HCT116 (cell line): Measurements from ENCODE around the gene SLC34A3. TPM values are rescaled to one million over a fixed set of nuclear protein-coding genes. Genes with fewer than 3 reads are reported as not detected.

Experiments
- ATAC-seq: fragments of 200-7000 bp; cut with Tn5 transposase; 2 replicates; pipeline ENCODE4 v1.9.1; 2020; ENCODE audit warnings: mild to moderate bottlenecking, moderate library complexity
- BruUV-seq: library from RNA; stranded (reverse); fragments of 400-500 nt; replicated peaks from 2 replicates; lab custom pipeline; 2021; lab: Mats Ljungman, UMichigan
- CTCF ChIA-PET: fragments of 300-600 bp; sonication (Branson Sonifier 250); formaldehyde crosslinking; loops from one replicate; lab custom pipeline; 2021; ENCODE audit warnings: antibody characterized with exemption; lab: Charles Lee
- POLR2A ChIA-PET: fragments of 300-600, 350-600 bp; sonication (Branson Sonifier 250); formaldehyde crosslinking; loops from one replicate; lab custom pipeline; 2021; ENCODE audit warnings: antibody characterized with exemption; lab: Charles Lee
- RAD21 ChIA-PET, 2 experiments: fragments of 300-600 bp; sonication (Branson Sonifier 250); formaldehyde crosslinking; loops; one replicate each; lab custom pipeline; 2023; ENCODE audit warnings: low total read pairs in 2 of 2; ENCODE audit not compliant: uncharacterized antibody in 2 of 2, unreplicated experiment in 2 of 2, low non-redundant PET in 1 of 2; lab: Charles Lee
- DNase-seq: peaks from one replicate; pipeline ENCODE4 v3.0.0-alpha.2; 2010; ENCODE audit warnings: low read depth, low spot score
- H2AFZ ChIP-seq: fragments of 200-600 bp; shearing (Covaris generic), sonication (generic); 2 replicates; pipeline ENCODE4 v1.6.1; 2017; ENCODE audit warnings: low read depth, mixed run types, mixed read lengths, antibody characterized with exemption, low read length; ENCODE audit not compliant: poor library complexity, severe bottlenecking
- H3K27ac ChIP-seq: 2 replicates; pipeline ENCODE4 v1.5.1; 2012; ENCODE audit warnings: low read depth, low read length
- H3K27me3 ChIP-seq: fragments of 200-600 bp; sonication (generic); 2 replicates; pipeline ENCODE4 v1.6.1; 2016; ENCODE audit warnings: mixed run types, low read length, mixed read lengths; ENCODE audit not compliant: insufficient read depth
- H3K36me3 ChIP-seq, 2 experiments: fragments of 200-500 bp in 1 of 2; fragments of 200-600 bp in 1 of 2; sonication (Bioruptor generic) in 1 of 2; sonication (generic) in 1 of 2; 2 replicates each; pipeline versions ENCODE4 v1.5.1 to v1.6.1; 2014 to 2016; ENCODE audit warnings: low read length in 2 of 2, inconsistent platforms in 1 of 2, mixed read lengths in 1 of 2, mixed run types in 1 of 2; ENCODE audit not compliant: insufficient read depth in 2 of 2, control insufficient read depth in 1 of 2
- H3K4me1 ChIP-seq, 2 experiments: fragments of 200-600 bp in 1 of 2; sonication (generic) in 1 of 2; 2 replicates each; pipeline versions ENCODE4 v1.5.1 to v1.6.1; 2012 to 2017; ENCODE audit warnings: low read length in 2 of 2, inconsistent platforms in 1 of 2, mild to moderate bottlenecking in 1 of 2, mixed read lengths in 1 of 2, mixed run types in 1 of 2, moderate library complexity in 1 of 2; ENCODE audit not compliant: insufficient read depth in 2 of 2, control insufficient read depth in 1 of 2
- H3K4me2 ChIP-seq: fragments of 200-600 bp; sonication (generic); 2 replicates; pipeline ENCODE4 v1.6.1; 2017; ENCODE audit warnings: mixed run types, low read length, mixed read lengths
- H3K4me3 ChIP-seq, 2 experiments: fragments of 200-600 bp in 1 of 2; sonication (generic) in 1 of 2; replicated peaks in 1 of 2; 2 replicates each; pipeline ENCODE4 v1.5.1; 2011 to 2016; ENCODE audit warnings: low read length in 2 of 2, control low read depth in 1 of 2, low read depth in 1 of 2, mild to moderate bottlenecking in 1 of 2, mixed read lengths in 1 of 2, mixed run types in 1 of 2
- H3K79me2 ChIP-seq: fragments of 200-600 bp; sonication (generic); 2 replicates; pipeline ENCODE4 v1.6.1; 2017; ENCODE audit warnings: mild to moderate bottlenecking, mixed run types, low read length, moderate library complexity, mixed read lengths; ENCODE audit not compliant: insufficient read depth
- H3K9ac ChIP-seq: fragments of 200-600 bp; sonication (generic); 2 replicates; pipeline ENCODE4 v1.6.1; 2016; ENCODE audit warnings: low read length, mixed read lengths
- H3K9me2 ChIP-seq: fragments of 200-600 bp; sonication (generic), shearing (Covaris generic); 2 replicates; pipeline ENCODE4 v1.6.1; 2017; ENCODE audit warnings: mixed run types, mild to moderate bottlenecking, moderate library complexity; ENCODE audit not compliant: insufficient read depth
- H3K9me3 ChIP-seq, 2 experiments: fragments of 200-500 bp in 1 of 2; fragments of 200-600 bp in 1 of 2; sonication (Bioruptor generic) in 1 of 2; sonication (generic) in 1 of 2; 2 replicates each; pipeline ENCODE4 v1.6.1; 2014 to 2017; ENCODE audit warnings: low read length in 2 of 2, mixed read lengths in 2 of 2, inconsistent platforms in 1 of 2, low read depth in 1 of 2, mild to moderate bottlenecking in 1 of 2, mixed run types in 1 of 2, moderate library complexity in 1 of 2; ENCODE audit not compliant: control insufficient read depth in 1 of 2, insufficient read depth in 1 of 2
- H4K20me1 ChIP-seq: fragments of 200-600 bp; sonication (generic), shearing (Covaris generic); 2 replicates; pipeline ENCODE4 v1.6.1; 2017; ENCODE audit warnings: mixed run types, mild to moderate bottlenecking, moderate library complexity; ENCODE audit not compliant: insufficient read depth
- CBX3 ChIP-seq: IDR thresholded peaks from 2 replicates; pipeline ENCODE4 v1.6.1; 2012; ENCODE audit warnings: low read depth
- EGR1 ChIP-seq: IDR thresholded peaks from 2 replicates; pipeline ENCODE4 v1.6.1; 2012; ENCODE audit warnings: low read depth
- ELF1 ChIP-seq: IDR thresholded peaks from 2 replicates; pipeline ENCODE4 v1.6.1; 2012; ENCODE audit warnings: low read depth, borderline replicate concordance
- EZH2 ChIP-seq: fragments of 200-600 bp; sonication (generic); IDR thresholded peaks from 2 replicates; pipeline ENCODE4 v1.6.1; 2017; ENCODE audit warnings: antibody characterized with exemption, mixed run types
- EZH2phosphoT487 ChIP-seq: fragments of 200-600 bp; IDR thresholded peaks from 2 replicates; pipeline ENCODE4 v1.6.1; 2018; ENCODE audit warnings: antibody characterized with exemption, borderline replicate concordance
- POLR2A ChIP-seq: IDR thresholded peaks from 2 replicates; pipeline ENCODE4 v1.7.0; 2011; ENCODE audit warnings: borderline replicate concordance; ENCODE audit not compliant: insufficient read depth, insufficient read length; ENCODE audit errors: extremely low read depth
- POLR2AphosphoS5 ChIP-seq: IDR thresholded peaks from 2 replicates; pipeline ENCODE4 v1.6.1; 2011; ENCODE audit warnings: mild to moderate bottlenecking, low read depth, low read length, moderate library complexity
- RAD21 ChIP-seq: IDR thresholded peaks from 2 replicates; pipeline ENCODE4 v1.6.1; 2012; ENCODE audit warnings: low read depth, mild to moderate bottlenecking
- SRF ChIP-seq: IDR thresholded peaks from 2 replicates; pipeline ENCODE4 v1.6.1; 2012; ENCODE audit warnings: low read depth
- TCF7L2 ChIP-seq: IDR thresholded peaks from 2 replicates; pipeline ENCODE4 v1.7.0; 2011; ENCODE audit warnings: borderline replicate concordance, inconsistent platforms; ENCODE audit not compliant: insufficient read depth, insufficient read length; ENCODE audit errors: extremely low read depth
- YY1 ChIP-seq: IDR thresholded peaks from 2 replicates; pipeline ENCODE4 v1.6.1; 2011; ENCODE audit warnings: low read length, low read depth, moderate library complexity, mild to moderate bottlenecking; ENCODE audit not compliant: insufficient replicate concordance; ENCODE audit errors: extremely low read depth
- ZFX ChIP-seq: fragments of 450-650 bp; IDR thresholded peaks from 2 replicates; pipeline ENCODE4 v1.6.1; 2017
- ZNF274 ChIP-seq: fragments of 200-500 bp; sonication (Bioruptor generic); IDR thresholded peaks from 2 replicates; pipeline ENCODE4 v1.6.1; 2014; ENCODE audit warnings: mild to moderate bottlenecking, low read depth, low read length, inconsistent platforms
- intact Hi-C: fragments of 100-400 bp; cut with micrococcal nuclease; formaldehyde crosslinking; loops from 2 replicates; pipeline ENCODE4 v1.10.0; 2022
- total RNA-seq: library from RNA; stranded (reverse); gene quantifications from one replicate; pipeline ENCODE4 v1.2.1, GENCODE V29; 2021; ENCODE audit not compliant: unreplicated experiment
- TF ChIP-seq, protein P1 (sequence below): IDR thresholded peaks from 2 replicates; pipeline ENCODE4 v1.6.1; 2011; ENCODE audit warnings: mild to moderate bottlenecking, low read length, moderate library complexity; ENCODE audit not compliant: insufficient replicate concordance; ENCODE audit errors: extremely low read depth
- TF ChIP-seq, protein P2 (sequence below): IDR thresholded peaks from 2 replicates; pipeline ENCODE4 v1.6.1; 2012
- TF ChIP-seq, protein P3 (sequence below): IDR thresholded peaks from 2 replicates; pipeline ENCODE4 v1.6.1; 2012; ENCODE audit warnings: low read depth
- TF ChIP-seq, protein P4 (sequence below): IDR thresholded peaks from 2 replicates; pipeline ENCODE4 v1.6.1; 2012

SLC34A3 gene
- total RNA-seq, 1 experiment from 2014 or later, result 0.15 TPM

DNA sequence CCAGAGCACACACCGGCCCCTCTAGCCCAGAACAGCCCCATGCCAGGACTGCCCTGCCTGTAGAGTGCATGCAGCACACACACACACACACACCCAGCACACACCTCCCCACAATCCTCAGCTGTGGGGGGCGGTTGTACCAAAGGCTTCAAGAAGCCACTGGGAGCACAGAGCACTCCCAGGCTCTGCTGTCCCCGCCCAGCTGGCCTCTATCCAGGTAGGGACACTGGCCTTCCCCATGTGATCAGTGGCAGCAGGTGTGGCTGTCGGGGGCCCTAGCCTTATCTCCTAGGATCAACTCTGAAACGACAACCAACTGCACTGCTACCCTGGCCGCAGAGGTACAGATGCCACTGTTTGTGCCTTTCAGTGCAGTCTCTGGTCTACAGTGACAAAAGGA is 44.3 kb upstream of the SLC34A3 start:
- Histone ChIP-seq H2AFZ (no peak overlapping the region), H3K9ac (no peak overlapping the region), H3K9me2 (no peaks in the 10 kb centered on the region), H3K27ac (no peak overlapping the region), H4K20me1 (no peaks in the 10 kb centered on the region), H3K4me3 (no peak overlapping the region), H3K4me1 (peaks cover 16 to 33% of the 10 kb centered on the region in 2 experiments), H3K36me3 (peaks cover 0 to 23% of the 10 kb centered on the region in 2 experiments; a peak in 1 of 4 replicates), H3K79me2 (peaks cover 52% of the 10 kb centered on the region), H3K9me3 (no peaks in the 10 kb centered on the region), H3K27me3 (no peaks in the 10 kb centered on the region), H3K4me2 (no peak overlapping the region)
- BruUV-seq, result no TSS peak
- POLR2A ChIA-PET, result no interaction called here
- TF ChIP-seq CBX3 (no peak), EZH2 (no peak), ZFX (no peak), RAD21 (no peak), EGR1 (no peak), SRF (no peak), ELF1 (no peak), POLR2AphosphoS5 (no peak), EZH2phosphoT487 (no peak), ZNF274 (no peak), POLR2A (no peak), TCF7L2 (no peak), YY1 (no peak)
- TF ChIP-seq, protein P1, sequence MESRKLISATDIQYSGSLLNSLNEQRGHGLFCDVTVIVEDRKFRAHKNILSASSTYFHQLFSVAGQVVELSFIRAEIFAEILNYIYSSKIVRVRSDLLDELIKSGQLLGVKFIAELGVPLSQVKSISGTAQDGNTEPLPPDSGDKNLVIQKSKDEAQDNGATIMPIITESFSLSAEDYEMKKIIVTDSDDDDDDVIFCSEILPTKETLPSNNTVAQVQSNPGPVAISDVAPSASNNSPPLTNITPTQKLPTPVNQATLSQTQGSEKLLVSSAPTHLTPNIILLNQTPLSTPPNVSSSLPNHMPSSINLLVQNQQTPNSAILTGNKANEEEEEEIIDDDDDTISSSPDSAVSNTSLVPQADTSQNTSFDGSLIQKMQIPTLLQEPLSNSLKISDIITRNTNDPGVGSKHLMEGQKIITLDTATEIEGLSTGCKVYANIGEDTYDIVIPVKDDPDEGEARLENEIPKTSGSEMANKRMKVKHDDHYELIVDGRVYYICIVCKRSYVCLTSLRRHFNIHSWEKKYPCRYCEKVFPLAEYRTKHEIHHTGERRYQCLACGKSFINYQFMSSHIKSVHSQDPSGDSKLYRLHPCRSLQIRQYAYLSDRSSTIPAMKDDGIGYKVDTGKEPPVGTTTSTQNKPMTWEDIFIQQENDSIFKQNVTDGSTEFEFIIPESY, result no peak
- TF ChIP-seq, protein P2, sequence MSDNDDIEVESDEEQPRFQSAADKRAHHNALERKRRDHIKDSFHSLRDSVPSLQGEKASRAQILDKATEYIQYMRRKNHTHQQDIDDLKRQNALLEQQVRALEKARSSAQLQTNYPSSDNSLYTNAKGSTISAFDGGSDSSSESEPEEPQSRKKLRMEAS, result no peak
- TF ChIP-seq, protein P3, sequence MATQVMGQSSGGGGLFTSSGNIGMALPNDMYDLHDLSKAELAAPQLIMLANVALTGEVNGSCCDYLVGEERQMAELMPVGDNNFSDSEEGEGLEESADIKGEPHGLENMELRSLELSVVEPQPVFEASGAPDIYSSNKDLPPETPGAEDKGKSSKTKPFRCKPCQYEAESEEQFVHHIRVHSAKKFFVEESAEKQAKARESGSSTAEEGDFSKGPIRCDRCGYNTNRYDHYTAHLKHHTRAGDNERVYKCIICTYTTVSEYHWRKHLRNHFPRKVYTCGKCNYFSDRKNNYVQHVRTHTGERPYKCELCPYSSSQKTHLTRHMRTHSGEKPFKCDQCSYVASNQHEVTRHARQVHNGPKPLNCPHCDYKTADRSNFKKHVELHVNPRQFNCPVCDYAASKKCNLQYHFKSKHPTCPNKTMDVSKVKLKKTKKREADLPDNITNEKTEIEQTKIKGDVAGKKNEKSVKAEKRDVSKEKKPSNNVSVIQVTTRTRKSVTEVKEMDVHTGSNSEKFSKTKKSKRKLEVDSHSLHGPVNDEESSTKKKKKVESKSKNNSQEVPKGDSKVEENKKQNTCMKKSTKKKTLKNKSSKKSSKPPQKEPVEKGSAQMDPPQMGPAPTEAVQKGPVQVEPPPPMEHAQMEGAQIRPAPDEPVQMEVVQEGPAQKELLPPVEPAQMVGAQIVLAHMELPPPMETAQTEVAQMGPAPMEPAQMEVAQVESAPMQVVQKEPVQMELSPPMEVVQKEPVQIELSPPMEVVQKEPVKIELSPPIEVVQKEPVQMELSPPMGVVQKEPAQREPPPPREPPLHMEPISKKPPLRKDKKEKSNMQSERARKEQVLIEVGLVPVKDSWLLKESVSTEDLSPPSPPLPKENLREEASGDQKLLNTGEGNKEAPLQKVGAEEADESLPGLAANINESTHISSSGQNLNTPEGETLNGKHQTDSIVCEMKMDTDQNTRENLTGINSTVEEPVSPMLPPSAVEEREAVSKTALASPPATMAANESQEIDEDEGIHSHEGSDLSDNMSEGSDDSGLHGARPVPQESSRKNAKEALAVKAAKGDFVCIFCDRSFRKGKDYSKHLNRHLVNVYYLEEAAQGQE, result no peak
- TF ChIP-seq, protein P4, sequence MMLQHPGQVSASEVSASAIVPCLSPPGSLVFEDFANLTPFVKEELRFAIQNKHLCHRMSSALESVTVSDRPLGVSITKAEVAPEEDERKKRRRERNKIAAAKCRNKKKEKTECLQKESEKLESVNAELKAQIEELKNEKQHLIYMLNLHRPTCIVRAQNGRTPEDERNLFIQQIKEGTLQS, result no peak
- RAD21 ChIA-PET, result no interaction called here
- intact Hi-C loops, result loop anchor here (5.0 kb wide), 1 partner anchor 41 kb away; the partner anchor contains the start of genes CYSRT1 and RNF224
- DNase-seq, result no peak
- CTCF ChIA-PET, result no interaction called here
- no peak for ATAC-seq
